RWPE2 (cell line): ENCODE data around the gene KSR2.

Source experiments
- ATAC-seq: fragments of 200-7000 bp; cut with Tn5 transposase; 3 replicates; pipeline ENCODE4 v1.9.1; 2021; ENCODE audit warnings: low read depth
- DNase-seq: peaks from one replicate; pipeline ENCODE4 v3.0.0-alpha.2; 2020; ENCODE audit warnings: low spot score
- H3K27ac ChIP-seq: fragments of 450-650 bp; 2 replicates; pipeline ENCODE4 v1.5.1; 2017; ENCODE audit warnings: mild to moderate bottlenecking; ENCODE audit not compliant: poor library complexity, severe bottlenecking
- H3K27me3 ChIP-seq: fragments of 250-450 bp; sonication (Bioruptor Pico); 2 replicates; pipeline ENCODE4 v1.5.1; 2021; ENCODE audit warnings: mild to moderate bottlenecking, moderate library complexity; ENCODE audit not compliant: insufficient read depth, poor library complexity, severe bottlenecking
- H3K36me3 ChIP-seq: fragments of 250-450 bp; sonication (Bioruptor Pico); 2 replicates; pipeline ENCODE4 v1.5.1; 2020; ENCODE audit warnings: low read depth, mild to moderate bottlenecking, moderate library complexity
- H3K4me1 ChIP-seq: fragments of 250-450 bp; sonication (Bioruptor Pico); 2 replicates; pipeline ENCODE4 v1.5.1; 2021; ENCODE audit warnings: mild to moderate bottlenecking, moderate library complexity; ENCODE audit not compliant: insufficient read depth, poor library complexity, severe bottlenecking
- H3K4me3 ChIP-seq: fragments of 250-450 bp; sonication (Bioruptor Pico); 2 replicates; pipeline ENCODE4 v1.5.1; 2021; ENCODE audit warnings: mild to moderate bottlenecking, moderate library complexity; ENCODE audit not compliant: severe bottlenecking
- H3K9me3 ChIP-seq: fragments of 250-450 bp; sonication (Bioruptor Pico); 2 replicates; pipeline ENCODE4 v1.5.1; 2021; ENCODE audit warnings: mild to moderate bottlenecking, moderate library complexity; ENCODE audit not compliant: severe bottlenecking
- CTCF ChIP-seq: fragments of 450-650 bp; IDR thresholded peaks from one replicate; pipeline ENCODE4 v1.5.1; 2017; ENCODE audit warnings: mild to moderate bottlenecking, moderate library complexity; ENCODE audit not compliant: poor library complexity, severe bottlenecking

Gene KSR2

GRCh38 chr12:117702741-117703140 is 266.0 kb downstream of the KSR2 start:
- no peak for TF ChIP-seq CTCF
- no peak for DNase-seq
- Histone ChIP-seq H3K27me3 (no peaks in the 10 kb centered on the region), H3K4me1 (peaks cover 6% of the 10 kb centered on the region), H3K4me3 (no peak overlapping the region), H3K9me3 (no peaks in the 10 kb centered on the region), H3K36me3 (no peaks in the 10 kb centered on the region), H3K27ac (no peak overlapping the region)
- no peak for ATAC-seq

- ATAC-seq (peak; percentile 74), DNase-seq (no peak)
- H3K9me3 ChIP-seq: no peaks in the 10 kb centered on the region
- H3K27me3 ChIP-seq: no peaks in the 10 kb centered on the region
- H3K4me1 ChIP-seq: peaks cover 6% of the 10 kb centered on the region
- H3K27ac ChIP-seq: peak overlapping the region; percentile 50
- TF ChIP-seq CTCF: no peak
- no peaks in the 10 kb centered on the region for H3K36me3 ChIP-seq
- H3K4me3 ChIP-seq: no peak overlapping the region
Observed at GRCh38 chr12:117699575-117699974, 269.2 kb downstream of the KSR2 start.

- H3K36me3 ChIP-seq: no peaks in the 10 kb centered on the region
- H3K4me3 ChIP-seq: no peak overlapping the region
- peaks cover 6% of the 10 kb centered on the region for H3K4me1 ChIP-seq
- H3K9me3 ChIP-seq: no peaks in the 10 kb centered on the region
- H3K27me3 ChIP-seq: no peaks in the 10 kb centered on the region
- TF ChIP-seq CTCF: no peak
- H3K27ac ChIP-seq: peak overlapping the region; percentile 50
- ATAC-seq (peak; percentile 75), DNase-seq (no peak)
Observed at GRCh38 chr12:117699118-117699517, 269.7 kb downstream of the KSR2 start.

GRCh38 chr12:117695956-117696355 is 272.8 kb downstream of the KSR2 start:
- DNase-seq: no peak
- no peak for TF ChIP-seq CTCF

GRCh38 chr12:117692512-117692911 is 276.3 kb downstream of the KSR2 start:
- H3K9me3 ChIP-seq: no peaks in the 10 kb centered on the region
- no peak overlapping the region for H3K27ac ChIP-seq
- H3K27me3 ChIP-seq: no peaks in the 10 kb centered on the region
- no peaks in the 10 kb centered on the region for H3K36me3 ChIP-seq
- peaks cover 2% of the 10 kb centered on the region for H3K4me1 ChIP-seq
- ATAC-seq (no peak), DNase-seq (no peak)
- no peak overlapping the region for H3K4me3 ChIP-seq
- no peak for TF ChIP-seq CTCF

More at GRCh38 chr12:117695956-117696355, 272.8 kb downstream of the KSR2 start:
- H3K9me3 ChIP-seq: no peaks in the 10 kb centered on the region
- peaks cover 6% of the 10 kb centered on the region for H3K4me1 ChIP-seq
- H3K4me3 ChIP-seq: no peak overlapping the region
- H3K36me3 ChIP-seq: no peaks in the 10 kb centered on the region
- H3K27ac ChIP-seq: no peak overlapping the region
- no peaks in the 10 kb centered on the region for H3K27me3 ChIP-seq
- ATAC-seq: no peak
